IPS DF 6.9 (cell line): ENCODE data around the gene FGD2.
A peak's percentile ranks its signal among the peaks of the same experiment; 100 is the strongest.

Experiments used
- DNase-seq: peaks from one replicate; pipeline ENCODE4 v3.0.0-alpha.2; 2013; ENCODE audit warnings: low read depth, low spot score
- H3K27ac ChIP-seq: one replicate; pipeline ENCODE4 v1.5.1; 2013; ENCODE audit warnings: low read length, control low read depth
- H3K27me3 ChIP-seq: 2 replicates; pipeline ENCODE4 v1.6.1; 2013; ENCODE audit warnings: mild to moderate bottlenecking, low read length; ENCODE audit not compliant: control insufficient read depth, insufficient read depth
- H3K36me3 ChIP-seq: 2 replicates; pipeline ENCODE4 v1.6.1; 2013; ENCODE audit warnings: low read length; ENCODE audit not compliant: control insufficient read depth, insufficient read depth
- H3K4me1 ChIP-seq: 2 replicates; pipeline ENCODE4 v1.6.1; 2013; ENCODE audit warnings: low read length; ENCODE audit not compliant: control insufficient read depth, insufficient read depth
- H3K4me3 ChIP-seq: 2 replicates; pipeline ENCODE4 v1.5.1; 2013; ENCODE audit warnings: mild to moderate bottlenecking, low read length
- H3K9me3 ChIP-seq: 2 replicates; pipeline ENCODE4 v1.6.1; 2013; ENCODE audit warnings: low read length, inconsistent platforms; ENCODE audit not compliant: control insufficient read depth, insufficient read depth
- WGBS: extraction: QIAGEN DNeasy Blood & Tissue Kit; methylation state at CpG from one replicate; pipeline ENCODE4 v1.1.7; 2013; ENCODE audit warnings: mixed read lengths, missing lambda C conversion rate; ENCODE audit not compliant: insufficient read length, insufficient coverage; 5-methylcytosine and 5-hydroxymethylcytosine counted together

The FGD2 gene

DNA sequence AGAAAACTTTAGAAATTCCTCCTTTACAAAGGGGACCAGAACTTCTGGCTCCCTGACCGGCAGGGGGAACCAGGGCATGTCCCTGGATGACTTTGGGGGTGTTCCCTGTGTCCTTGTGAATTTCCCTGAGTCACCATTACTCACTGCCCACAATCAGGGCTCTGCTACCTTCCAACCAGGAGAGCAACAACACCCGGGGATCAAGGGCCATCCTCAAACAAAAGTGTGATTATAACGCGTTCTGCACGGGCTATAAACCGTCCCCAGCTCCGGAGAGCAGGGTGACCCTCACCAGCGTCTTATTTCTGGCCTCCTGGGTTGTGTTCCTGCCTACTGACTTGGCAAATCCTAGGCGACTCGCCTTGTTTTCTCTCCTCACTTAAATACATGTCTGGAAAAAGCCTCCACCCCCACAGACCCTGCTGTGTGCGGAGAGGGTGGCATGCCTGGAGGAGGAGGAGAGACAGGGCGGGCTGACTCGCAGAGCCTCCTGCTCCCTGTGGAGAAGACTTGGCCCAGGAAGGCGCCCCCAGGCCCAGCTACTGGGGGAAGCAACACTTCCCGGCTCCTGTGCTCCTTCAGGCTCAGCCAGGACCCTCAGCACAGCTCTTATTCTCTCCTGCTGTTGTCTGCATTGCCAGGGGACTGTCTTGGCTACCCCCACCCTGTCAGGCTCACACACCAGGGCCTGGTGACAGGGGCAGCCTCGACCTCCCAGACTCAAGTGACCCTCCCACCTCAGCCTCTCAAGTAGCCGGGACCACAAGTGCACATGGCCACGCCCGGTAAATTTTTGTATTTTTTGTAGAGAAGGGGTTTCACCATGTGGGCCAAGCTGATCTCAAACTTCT lies 54.1 kb downstream of the FGD2 start:
- no peak overlapping the region for H3K27ac ChIP-seq
- no CpG with 5 or more reads among the region's 19 CpGs for WGBS
- no peaks in the 10 kb centered on the region for H3K9me3 ChIP-seq
- DNase-seq: peak; percentile 73
- no peak overlapping the region for H3K4me3 ChIP-seq
- H3K36me3 ChIP-seq: no peaks in the 10 kb centered on the region
- H3K27me3 ChIP-seq: no peaks in the 10 kb centered on the region
- peaks cover 10% of the 10 kb centered on the region for H3K4me1 ChIP-seq

DNA sequence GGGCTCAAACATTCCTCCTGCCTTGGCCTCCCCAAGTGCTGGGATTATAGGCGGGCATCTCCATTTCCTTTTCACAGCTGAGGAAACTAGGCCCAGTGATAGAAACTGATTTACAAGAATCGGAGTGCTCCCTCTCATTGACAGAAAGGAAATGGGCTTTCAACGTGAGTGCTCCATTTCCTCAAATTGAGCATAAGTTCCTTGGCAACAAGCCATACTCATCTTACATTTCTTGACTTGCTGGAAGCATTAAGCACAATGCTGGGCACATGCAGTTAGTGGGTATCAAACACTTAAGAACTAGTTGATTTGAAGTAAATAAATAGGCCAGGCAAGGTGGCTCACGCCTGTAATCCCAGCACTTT lies 54.7 kb downstream of the FGD2 start:
- Histone ChIP-seq H3K27ac (no peak overlapping the region), H3K27me3 (no peaks in the 10 kb centered on the region), H3K9me3 (no peaks in the 10 kb centered on the region), H3K4me3 (no peak overlapping the region), H3K36me3 (no peaks in the 10 kb centered on the region), H3K4me1 (peaks cover 10% of the 10 kb centered on the region)
- WGBS: no CpG with 5 or more reads among the region's 4 CpGs
- DNase-seq: no peak

DNA sequence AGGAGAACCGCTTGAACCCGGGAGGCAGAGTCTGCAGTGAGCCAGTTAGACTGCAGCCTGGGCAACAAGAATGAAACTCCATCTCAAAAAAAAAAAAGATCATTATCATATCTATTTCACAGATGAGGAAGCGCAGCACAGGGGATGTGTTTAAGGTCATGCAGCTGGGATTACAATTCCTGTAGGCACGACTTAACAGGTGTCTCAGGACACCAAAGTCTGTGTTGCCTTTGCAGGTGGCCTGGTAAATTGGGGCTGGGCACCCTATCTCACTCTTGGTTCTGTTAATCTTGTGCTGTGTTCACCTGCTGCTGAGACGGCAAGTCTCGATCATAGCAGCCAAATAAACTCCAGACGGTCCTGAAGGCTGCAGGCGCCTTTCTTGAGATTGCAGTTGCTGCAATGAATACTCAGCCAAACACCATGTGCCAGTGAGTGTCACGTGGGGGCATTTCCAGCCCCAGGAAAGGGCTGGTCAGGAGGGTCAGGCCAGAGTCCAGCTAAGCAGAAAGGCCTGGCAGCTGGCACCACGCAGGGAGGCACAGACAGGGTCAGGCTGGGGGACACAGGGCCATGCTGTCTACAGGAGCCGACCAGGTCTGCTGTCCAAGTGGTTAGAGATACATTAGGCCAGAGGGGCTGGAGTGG lies 55.8 kb downstream of the FGD2 start:
- H3K27ac ChIP-seq: no peak overlapping the region
- WGBS: no CpG with 5 or more reads among the region's 11 CpGs
- no peaks in the 10 kb centered on the region for H3K27me3 ChIP-seq
- no peaks in the 10 kb centered on the region for H3K9me3 ChIP-seq
- H3K36me3 ChIP-seq: no peaks in the 10 kb centered on the region
- peaks cover 5% of the 10 kb centered on the region; the same call in 1 of the 2 replicates for H3K4me1 ChIP-seq
- no peak overlapping the region for H3K4me3 ChIP-seq
- DNase-seq: no peak

DNA sequence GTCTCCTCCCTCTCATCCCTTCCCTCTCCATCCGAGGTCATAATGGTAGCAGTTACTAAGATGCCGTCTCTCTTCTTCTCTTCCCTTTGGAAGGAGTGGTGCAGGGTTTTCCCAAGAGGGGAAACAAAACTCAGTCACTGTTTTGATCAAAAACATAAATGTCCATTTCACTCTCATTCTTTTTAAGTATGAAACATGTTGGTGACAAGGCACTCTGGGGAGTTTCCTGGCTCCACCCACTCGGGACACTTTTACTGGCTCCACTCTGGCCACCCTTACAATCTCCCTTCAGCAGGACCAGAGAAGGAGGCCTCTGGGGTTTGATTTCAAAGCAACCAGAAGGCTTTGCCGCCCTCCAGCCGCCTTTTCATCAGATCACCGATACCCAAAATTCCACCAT lies 57.0 kb downstream of the FGD2 start:
- Histone ChIP-seq H3K4me3 (no peak overlapping the region), H3K27ac (no peak overlapping the region), H3K36me3 (no peaks in the 10 kb centered on the region), H3K4me1 (peaks cover 1% of the 10 kb centered on the region; the same call in 1 of the 2 replicates), H3K9me3 (no peaks in the 10 kb centered on the region), H3K27me3 (no peaks in the 10 kb centered on the region)
- DNase-seq: no peak
- no CpG with 5 or more reads among the region's 6 CpGs for WGBS

DNA sequence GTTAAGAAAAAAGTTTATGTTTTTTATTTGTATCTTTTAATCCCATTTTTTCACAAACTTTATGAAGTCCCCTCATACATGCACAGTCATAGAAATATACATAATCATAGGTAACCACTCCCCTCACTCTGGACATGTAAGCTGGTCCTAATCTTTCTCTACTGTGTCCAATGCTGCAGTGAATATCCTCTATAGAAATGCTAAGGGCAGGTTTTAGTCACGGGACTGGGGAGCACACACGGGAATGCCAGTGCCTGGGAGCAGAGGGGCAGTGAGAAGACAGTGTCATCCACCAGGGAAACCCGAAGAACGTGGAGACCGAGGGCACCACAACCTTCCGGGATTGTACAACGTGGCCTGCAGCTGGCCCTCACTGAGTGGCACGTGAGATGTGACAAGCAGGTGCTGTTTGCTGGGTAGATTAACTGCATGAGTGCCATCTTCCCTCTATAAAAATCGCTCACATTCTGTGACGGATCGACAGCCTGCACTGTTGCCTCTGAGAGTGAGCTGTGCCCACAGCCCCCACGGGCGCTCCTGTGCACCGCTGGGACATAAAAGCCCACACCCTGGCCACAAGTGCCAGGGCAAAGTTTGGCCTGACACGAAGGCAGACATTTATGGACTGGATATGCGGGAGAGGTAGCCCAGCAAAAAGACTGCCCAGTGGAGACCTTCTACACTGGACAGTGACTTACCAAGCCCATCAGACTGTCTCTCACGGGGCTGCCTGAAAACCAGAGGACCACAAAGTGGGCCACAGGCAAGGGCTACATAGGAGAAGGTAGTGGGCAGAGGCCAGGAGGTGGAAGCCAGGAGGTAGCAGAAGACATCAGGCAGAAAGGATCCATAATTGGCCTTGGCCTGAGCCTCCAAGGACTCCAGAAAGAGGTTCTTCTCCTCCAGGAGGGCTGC lies 63.2 kb downstream of the FGD2 start:
- Histone ChIP-seq H3K27ac (no peak overlapping the region), H3K4me1 (peaks cover 1% of the 10 kb centered on the region; the same call in 1 of the 2 replicates), H3K27me3 (no peaks in the 10 kb centered on the region), H3K4me3 (no peak overlapping the region), H3K9me3 (no peaks in the 10 kb centered on the region), H3K36me3 (no peaks in the 10 kb centered on the region)
- DNase-seq: no peak
- no CpG with 5 or more reads among the region's 17 CpGs for WGBS

DNA sequence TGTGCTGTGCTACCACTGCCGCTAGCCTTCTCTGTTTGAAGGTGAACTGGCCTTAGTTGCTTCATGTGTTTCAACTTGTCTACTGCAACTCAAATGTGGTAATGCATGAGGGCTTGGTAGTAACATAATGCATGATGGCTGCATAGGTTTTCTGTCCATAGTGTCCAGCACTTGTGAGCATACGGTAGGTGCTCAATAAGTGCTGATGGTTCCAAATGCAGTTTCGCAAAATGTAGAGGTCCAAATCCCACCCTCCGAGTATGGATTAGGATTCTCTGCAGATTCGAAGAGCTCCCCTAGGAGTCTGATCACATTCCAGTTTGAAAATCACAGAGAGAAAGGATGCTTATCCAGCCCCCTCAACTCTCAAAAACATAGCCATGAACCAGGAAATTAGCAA lies 64.2 kb downstream of the FGD2 start:
- Histone ChIP-seq H3K27me3 (no peaks in the 10 kb centered on the region), H3K4me1 (peaks cover 1% of the 10 kb centered on the region; the same call in 1 of the 2 replicates), H3K36me3 (no peaks in the 10 kb centered on the region), H3K9me3 (no peaks in the 10 kb centered on the region), H3K27ac (no peak overlapping the region), H3K4me3 (no peak overlapping the region)
- DNase-seq: no peak
- no CpG with 5 or more reads among the region's 5 CpGs for WGBS

DNA sequence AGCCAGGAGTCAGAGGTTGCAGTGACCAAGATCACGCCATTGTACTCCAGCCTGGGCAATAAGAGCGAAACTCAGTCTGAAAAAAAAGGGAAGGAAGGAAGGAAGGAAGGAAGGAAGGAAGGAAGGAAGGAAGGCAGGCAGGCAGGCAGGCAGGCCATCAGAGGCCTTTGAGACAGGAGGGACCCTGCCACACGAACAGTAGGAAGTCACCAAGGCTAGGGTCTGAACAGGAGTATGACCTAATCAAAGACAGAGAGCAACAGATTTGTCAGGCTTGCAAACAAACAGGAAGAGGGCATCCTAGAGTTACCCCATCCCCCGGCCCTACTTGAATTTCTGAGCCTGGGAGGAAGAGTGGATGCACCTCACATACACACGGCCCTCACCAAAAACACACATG lies 67.1 kb downstream of the FGD2 start:
- no peak overlapping the region for H3K27ac ChIP-seq
- no peak overlapping the region for H3K4me3 ChIP-seq
- H3K4me1 ChIP-seq: peaks cover 1% of the 10 kb centered on the region; the same call in 1 of the 2 replicates
- DNase-seq: no peak
- no CpG with 5 or more reads among the region's 5 CpGs for WGBS
- no peaks in the 10 kb centered on the region for H3K27me3 ChIP-seq
- H3K9me3 ChIP-seq: no peaks in the 10 kb centered on the region
- no peaks in the 10 kb centered on the region for H3K36me3 ChIP-seq

DNA sequence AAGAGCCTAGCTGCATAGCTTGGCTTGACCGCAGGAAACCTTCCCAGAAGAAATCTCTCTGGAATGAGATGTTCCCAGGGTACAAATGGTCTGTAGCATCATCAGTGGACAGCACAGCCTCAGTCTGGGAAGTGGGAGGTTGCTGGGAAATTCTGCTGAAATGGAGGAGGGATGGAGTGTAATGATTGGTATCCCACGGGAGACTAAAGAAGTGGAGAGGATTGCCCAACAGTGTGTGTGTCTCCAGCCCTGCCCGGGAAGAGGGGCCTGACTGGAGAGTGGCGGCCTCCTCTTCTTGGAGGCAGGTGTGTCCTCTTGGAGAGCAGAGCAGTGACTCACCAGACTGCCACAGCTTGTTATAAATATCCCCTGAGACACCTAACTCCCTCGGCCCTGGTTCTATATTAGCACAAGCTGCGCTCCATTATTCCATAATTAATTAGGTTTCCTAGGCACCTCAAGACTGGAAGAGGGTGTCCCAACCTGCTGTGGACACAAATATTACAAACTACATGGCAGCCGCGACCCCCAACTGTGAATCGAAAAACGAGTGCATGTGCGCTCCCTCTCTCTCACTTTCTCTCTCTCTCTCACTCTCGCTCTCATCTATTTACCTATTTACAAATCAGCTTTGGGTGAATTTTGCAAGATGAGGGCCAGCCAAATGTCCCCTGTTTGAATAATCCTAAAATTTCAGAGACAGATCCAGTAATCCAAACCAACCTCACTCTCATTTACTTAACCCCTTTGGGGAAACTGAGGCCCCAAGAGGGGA lies 68.8 kb downstream of the FGD2 start:
- Histone ChIP-seq H3K27ac (no peak overlapping the region), H3K4me1 (peaks cover 1% of the 10 kb centered on the region), H3K36me3 (no peaks in the 10 kb centered on the region), H3K9me3 (no peaks in the 10 kb centered on the region), H3K4me3 (no peak overlapping the region), H3K27me3 (no peaks in the 10 kb centered on the region)
- DNase-seq: no peak
- WGBS: 100% methylated on average over 2 of the region's 12 CpGs

DNA sequence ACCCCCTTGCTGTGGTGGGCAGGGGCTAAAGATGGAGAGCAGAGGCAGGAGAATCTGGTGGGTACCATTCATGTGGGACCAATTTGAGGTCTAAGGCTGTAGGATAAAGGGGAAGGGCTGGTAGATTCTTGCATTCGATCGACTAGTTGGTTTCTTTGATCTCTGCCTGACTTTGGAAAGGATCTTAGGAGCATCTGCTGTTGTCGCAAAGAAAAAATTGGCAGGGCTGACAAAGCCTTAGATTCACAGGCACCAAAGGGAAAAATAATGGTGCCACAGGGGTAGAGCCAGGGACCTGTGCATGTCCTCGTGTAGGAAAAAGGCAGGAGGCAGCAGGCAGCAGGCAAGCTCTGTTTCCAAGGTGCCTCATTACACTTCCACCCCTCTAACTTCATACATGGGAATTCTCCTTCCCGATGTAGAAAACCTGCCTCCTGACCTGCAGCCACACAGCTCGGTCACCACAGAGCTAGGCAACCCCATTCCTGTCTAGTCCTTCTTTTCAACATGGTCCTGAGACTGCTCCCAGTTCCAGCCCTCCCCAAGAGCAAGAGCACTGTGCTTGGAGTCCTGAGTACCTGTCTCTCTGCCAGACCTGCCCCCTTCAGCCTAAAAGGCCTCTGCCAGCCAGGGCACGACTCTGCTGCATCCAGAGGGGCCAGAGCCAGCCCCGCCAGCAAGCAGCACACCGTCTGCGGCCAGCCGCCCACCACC lies 71.9 kb downstream of the FGD2 start:
- H3K9me3 ChIP-seq: no peaks in the 10 kb centered on the region
- no peaks in the 10 kb centered on the region for H3K36me3 ChIP-seq
- peaks cover 1% of the 10 kb centered on the region for H3K4me1 ChIP-seq
- H3K27ac ChIP-seq: no peak overlapping the region
- H3K4me3 ChIP-seq: no peak overlapping the region
- DNase-seq: no peak
- no CpG with 5 or more reads among the region's 11 CpGs for WGBS
- H3K27me3 ChIP-seq: no peaks in the 10 kb centered on the region
